K562 (cell line): Measurements from ENCODE around the gene PPM1L. TPM values are rescaled to one million over a fixed set of nuclear protein-coding genes. Genes with fewer than 3 reads are reported as not detected.

Experiments
- ATAC-seq: fragments of 200-7000 bp; cut with Tn5 transposase; 3 replicates; pipeline ENCODE4 v1.9.1; 2020; ENCODE audit warnings: moderate library complexity
- BruUV-seq: library from RNA; stranded (reverse); fragments of 400-500 nt; replicated peaks from 2 replicates; lab custom pipeline; 2021; lab: Mats Ljungman, UMichigan
- CTCF ChIA-PET: fragments of 300-600 bp; formaldehyde crosslinking; extraction: SDS; loops from one replicate; lab custom pipeline; 2021; ENCODE audit warnings: low intra/inter-chr PET ratio; lab: Yijun Ruan, JAX
- POLR2A ChIA-PET: fragments of 300-600, 350-650 bp; sonication (Branson Sonifier 250); formaldehyde crosslinking; extraction: SDS; loops from one replicate; lab custom pipeline; 2021; ENCODE audit warnings: antibody characterized with exemption, inconsistent platforms; lab: Yijun Ruan, JAX
- DNase-seq, 4 experiments: peaks; one replicate each; pipeline versions ENCODE4 v3.0.0 to v3.0.0-alpha.2; 2011 to 2018; ENCODE audit warnings: low spot score in 3 of 4, mixed read lengths in 3 of 4; ENCODE audit errors: extremely low read depth in 1 of 4
- FAIRE-seq: peaks from 2 replicates; lab custom pipeline; 2011; peaks lifted over from hg19 to GRCh38; lab: Jason Lieb, UNC
- H2AFZ ChIP-seq: 2 replicates; pipeline ENCODE4 v1.6.0; 2011; ENCODE audit warnings: low read depth, low read length, control low read depth, inconsistent platforms
- H3K27ac ChIP-seq: fragments of 200-600 bp; 3 replicates; pipeline ENCODE4 v1.8.0; 2011; ENCODE audit warnings: low read depth, mild to moderate bottlenecking, control low read depth, inconsistent platforms, low read length, moderate library complexity, mixed read lengths; ENCODE audit errors: extremely low read depth
- H3K27me3 ChIP-seq, 2 experiments: fragments of 300-600 bp in 1 of 2; 2 replicates in 1 of 2; 3 replicates in 1 of 2; pipeline versions ENCODE4 v1.6.0 to v1.8.0; 2011; ENCODE audit warnings: inconsistent platforms in 2 of 2, low read length in 2 of 2, mild to moderate bottlenecking in 1 of 2, mixed read lengths in 1 of 2, moderate library complexity in 1 of 2; ENCODE audit not compliant: control insufficient read depth in 2 of 2, insufficient read depth in 2 of 2
- H3K36me3 ChIP-seq: fragments of 300-600 bp; 3 replicates; pipeline ENCODE4 v1.8.0; 2011; ENCODE audit warnings: mild to moderate bottlenecking, low read length, inconsistent platforms; ENCODE audit not compliant: control insufficient read depth, insufficient read depth
- H3K4me1 ChIP-seq, 2 experiments: fragments of 200-600 bp in 1 of 2; replicated peaks in 1 of 2; 2 replicates in 1 of 2; 3 replicates in 1 of 2; pipeline versions ENCODE4 v1.5.1 to v1.8.0; 2011; ENCODE audit warnings: inconsistent platforms in 2 of 2, low read length in 2 of 2, mild to moderate bottlenecking in 1 of 2, mixed read lengths in 1 of 2, moderate library complexity in 1 of 2; ENCODE audit not compliant: control insufficient read depth in 2 of 2, insufficient read depth in 2 of 2
- H3K4me2 ChIP-seq: 2 replicates; pipeline ENCODE4 v1.6.1; 2011; ENCODE audit warnings: low read length, control low read depth, inconsistent platforms, mixed read lengths; ENCODE audit not compliant: insufficient read depth
- H3K4me3 ChIP-seq: fragments of 200-600 bp; sonication (generic), shearing (Covaris generic); 2 replicates; pipeline ENCODE4 v1.5.1; 2016; ENCODE audit warnings: control low read depth, inconsistent platforms
- H3K79me2 ChIP-seq: fragments of 200-600 bp; 3 replicates; pipeline ENCODE4 v1.8.0; 2011; ENCODE audit warnings: low read length, inconsistent platforms; ENCODE audit not compliant: control insufficient read depth, insufficient read depth
- H3K9ac ChIP-seq, 2 experiments: 2 replicates each; pipeline versions ENCODE4 v1.6.0 to v1.6.1; 2011; ENCODE audit warnings: low read depth in 2 of 2, low read length in 2 of 2, control low read depth in 1 of 2, inconsistent platforms in 1 of 2, mild to moderate bottlenecking in 1 of 2, mixed read lengths in 1 of 2; ENCODE audit not compliant: insufficient read depth in 1 of 2
- H3K9me1 ChIP-seq: one replicate; pipeline ENCODE4 v1.6.0; 2011; ENCODE audit warnings: inconsistent platforms, mild to moderate bottlenecking, low read length, moderate library complexity; ENCODE audit not compliant: control insufficient read depth, insufficient read depth
- H3K9me3 ChIP-seq: replicated peaks from 2 replicates; pipeline ENCODE4 v1.5.1; 2011; ENCODE audit warnings: low read depth, low read length, inconsistent platforms; ENCODE audit not compliant: control insufficient read depth, insufficient read depth
- H4K20me1 ChIP-seq: replicated peaks from 2 replicates; pipeline ENCODE4 v1.6.1; 2011; ENCODE audit warnings: low read length, inconsistent platforms, mixed read lengths; ENCODE audit not compliant: control insufficient read depth, insufficient read depth
- EHMT2 ChIP-seq: fragments of 450-650 bp; IDR thresholded peaks from 2 replicates; pipeline ENCODE4 v1.6.1; 2018; ENCODE audit warnings: antibody characterized with exemption
- FIP1L1 ChIP-seq: fragments of 200-400 bp; formaldehyde crosslinking; IDR thresholded peaks from 2 replicates; pipeline ENCODE4 v1.6.1; 2018; ENCODE audit warnings: mild to moderate bottlenecking, low read depth, low read length; ENCODE audit not compliant: poor library complexity, severe bottlenecking
- SIRT6 ChIP-seq: IDR thresholded peaks from one replicate; pipeline ENCODE4 v1.6.1; 2012; ENCODE audit warnings: low read depth, mild to moderate bottlenecking, control low read depth, inconsistent platforms, low read length, moderate library complexity
- TCF3 ChIP-seq: sonication (generic); formaldehyde crosslinking; IDR thresholded peaks from 2 replicates; pipeline ENCODE4 v1.4.0; 2020; ENCODE audit warnings: mild to moderate bottlenecking, missing genetic modification reagents
- ZC3H8 ChIP-seq: fragments of 450-650 bp; IDR thresholded peaks from 2 replicates; pipeline ENCODE4 v1.6.1; 2017
- in situ Hi-C: fragments of 300-500 bp; cut with MboI; formaldehyde crosslinking; loops from 4 replicates; pipeline ENCODE4 v1.15.0; 2018; ENCODE audit warnings: inconsistent platforms, mixed read lengths
- intact Hi-C: fragments of 100-400 bp; cut with micrococcal nuclease; formaldehyde crosslinking; loops from 2 replicates; pipeline ENCODE4 v1.14.2; 2022
- polyA plus RNA-seq, 8 experiments: library from polyadenylated mRNA; depleted of rRNA in 4 of 8; stranded (reverse) in 5 of 8; unstranded in 3 of 8; fragments of >200 nt; fragmentation: Nextera tagmentation in 2 of 8; fragmentation: Illumina TruSeq in 1 of 8; extraction: Ambion mirVana in 2 of 8; extraction: Trizol in 1 of 8; gene quantifications; 2 replicates each; pipeline versions ENCODE4 v1.2.1 to v1.2.3, GENCODE V29; 2011 to 2014; ENCODE audit warnings: inconsistent platforms in 1 of 8, missing spikeins in 1 of 8
- total RNA-seq, 7 experiments: library from RNA; depleted of rRNA in 6 of 7; stranded (reverse); fragments of >200 nt in 6 of 7; fragmentation: Illumina TruSeq in 2 of 7; extraction: Trizol in 2 of 7; gene quantifications; 2 replicates each; pipeline versions ENCODE4 v1.2.1 to v1.2.3, GENCODE V29; 2011 to 2021; ENCODE audit warnings: low replicate concordance in 1 of 7
- TF ChIP-seq, protein P1 (sequence below): sonication (generic); formaldehyde crosslinking; IDR thresholded peaks from 2 replicates; pipeline ENCODE4 v1.8.1; 2023; ENCODE audit warnings: mild to moderate bottlenecking, missing genetic modification reagents

The PPM1L gene
- total and polyA plus RNA-seq, 9 of the 15 experiments (the other 6 are each of a cell fraction or from before 2014, with no cell fraction given): 0.01 to 0.41 (median 0.14) TPM

DNA sequence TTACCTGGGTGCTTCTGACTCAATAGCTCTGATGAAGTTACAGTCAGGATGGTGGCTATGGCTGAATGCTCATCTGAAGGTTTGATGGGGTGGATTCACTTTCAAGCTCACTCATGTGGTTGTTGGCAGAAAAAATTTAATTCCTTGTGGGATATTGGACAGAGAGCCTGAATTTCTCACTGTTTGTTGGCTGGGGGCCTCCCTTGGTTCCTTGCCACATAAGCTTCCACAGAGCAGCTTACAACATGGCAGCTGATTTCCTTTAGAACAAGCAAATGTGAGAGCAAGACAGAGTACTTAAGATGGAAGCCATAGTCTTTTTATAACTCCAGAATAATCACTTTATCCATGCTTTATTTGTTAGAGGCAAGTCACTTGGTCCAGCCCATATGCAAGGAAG, 150.6 kb downstream of the PPM1L start:
- Histone ChIP-seq H3K4me3 (no peak overlapping the region), H3K4me2 (no peak overlapping the region), H3K27me3 (no peaks in the 10 kb centered on the region), H2AFZ (no peak overlapping the region), H3K79me2 (no peaks in the 10 kb centered on the region), H3K4me1 (no peaks in the 10 kb centered on the region), H3K36me3 (no peaks in the 10 kb centered on the region), H3K9me3 (no peaks in the 10 kb centered on the region), H3K9ac (no peak overlapping the region), H3K27ac (no peak overlapping the region), H3K9me1 (no peaks in the 10 kb centered on the region), H4K20me1 (no peaks in the 10 kb centered on the region)
- no peak for DNase-seq
- intact Hi-C loops (no loop called here), in situ Hi-C loops (no loop called here)
- ChIA-PET CTCF (no interaction called here), POLR2A (no interaction called here)
- TF ChIP-seq TCF3 (CRISPR knock-in tag): no peak
- TF ChIP-seq FIP1L1: no peak
- no peak for TF ChIP-seq EHMT2
- TF ChIP-seq, protein P1, sequence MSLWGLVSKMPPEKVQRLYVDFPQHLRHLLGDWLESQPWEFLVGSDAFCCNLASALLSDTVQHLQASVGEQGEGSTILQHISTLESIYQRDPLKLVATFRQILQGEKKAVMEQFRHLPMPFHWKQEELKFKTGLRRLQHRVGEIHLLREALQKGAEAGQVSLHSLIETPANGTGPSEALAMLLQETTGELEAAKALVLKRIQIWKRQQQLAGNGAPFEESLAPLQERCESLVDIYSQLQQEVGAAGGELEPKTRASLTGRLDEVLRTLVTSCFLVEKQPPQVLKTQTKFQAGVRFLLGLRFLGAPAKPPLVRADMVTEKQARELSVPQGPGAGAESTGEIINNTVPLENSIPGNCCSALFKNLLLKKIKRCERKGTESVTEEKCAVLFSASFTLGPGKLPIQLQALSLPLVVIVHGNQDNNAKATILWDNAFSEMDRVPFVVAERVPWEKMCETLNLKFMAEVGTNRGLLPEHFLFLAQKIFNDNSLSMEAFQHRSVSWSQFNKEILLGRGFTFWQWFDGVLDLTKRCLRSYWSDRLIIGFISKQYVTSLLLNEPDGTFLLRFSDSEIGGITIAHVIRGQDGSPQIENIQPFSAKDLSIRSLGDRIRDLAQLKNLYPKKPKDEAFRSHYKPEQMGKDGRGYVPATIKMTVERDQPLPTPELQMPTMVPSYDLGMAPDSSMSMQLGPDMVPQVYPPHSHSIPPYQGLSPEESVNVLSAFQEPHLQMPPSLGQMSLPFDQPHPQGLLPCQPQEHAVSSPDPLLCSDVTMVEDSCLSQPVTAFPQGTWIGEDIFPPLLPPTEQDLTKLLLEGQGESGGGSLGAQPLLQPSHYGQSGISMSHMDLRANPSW (CRISPR knock-in tag): no peak
- no peak for TF ChIP-seq ZC3H8
- no peak for TF ChIP-seq SIRT6
- no TSS peak for BruUV-seq
- ATAC-seq: no peak
- FAIRE-seq: no peak
